IMR-90 (cell line): ENCODE measurements around the gene SIGLEC9. TPM values are rescaled to one million over a fixed set of nuclear protein-coding genes. Genes with fewer than 3 reads are reported as not detected.

Experiments used
- ATAC-seq: fragments of 200-7000 bp; cut with Tn5 transposase; 2 replicates; pipeline ENCODE4 v1.9.1; 2020; ENCODE audit warnings: low read depth, mild to moderate bottlenecking, moderate library complexity
- BruUV-seq: library from RNA; stranded (reverse); fragments of 400-500 nt; replicated peaks from 2 replicates; lab custom pipeline; 2021; lab: Mats Ljungman, UMichigan
- CTCF ChIA-PET: fragments of 300-600 bp; formaldehyde crosslinking; extraction: SDS; loops from one replicate; lab custom pipeline; 2021; ENCODE audit warnings: antibody characterized with exemption; lab: Yijun Ruan, JAX
- POLR2A ChIA-PET: fragments of 300-600 bp; sonication (Branson Sonifier 250); formaldehyde crosslinking; loops from one replicate; lab custom pipeline; 2022; ENCODE audit warnings: antibody characterized with exemption; ENCODE audit not compliant: unreplicated experiment; lab: Charles Lee
- DNase-seq: peaks from one replicate; pipeline ENCODE4 v3.0.0; 2013
- H2AFZ ChIP-seq: replicated peaks from 2 replicates; pipeline ENCODE3; 2013; ENCODE audit warnings: low read length, mild to moderate bottlenecking; ENCODE audit not compliant: poor library complexity
- H2AK5ac ChIP-seq: 2 replicates; pipeline ENCODE4 v1.6.1; 2013; ENCODE audit warnings: low read depth, low read length, inconsistent platforms
- H2AK9ac ChIP-seq: replicated peaks from 2 replicates; pipeline ENCODE3; 2013; ENCODE audit warnings: mild to moderate bottlenecking, low read depth, low read length, moderate library complexity; ENCODE audit not compliant: poor library complexity
- H2BK120ac ChIP-seq: 2 replicates; pipeline ENCODE4 v1.6.1; 2013; ENCODE audit warnings: low read depth, low read length, inconsistent platforms
- H2BK15ac ChIP-seq: 3 replicates; pipeline ENCODE4 v1.6.1; 2013; ENCODE audit warnings: low read depth, low read length, inconsistent platforms
- H2BK20ac ChIP-seq: 2 replicates; pipeline ENCODE4 v1.6.1; 2013; ENCODE audit warnings: low read depth, mild to moderate bottlenecking, inconsistent platforms, low read length, moderate library complexity
- H2BK5ac ChIP-seq: 2 replicates; pipeline ENCODE4 v1.6.1; 2013; ENCODE audit warnings: mild to moderate bottlenecking, low read depth, low read length, inconsistent platforms; ENCODE audit not compliant: poor library complexity, severe bottlenecking
- H3K14ac ChIP-seq: replicated peaks from 2 replicates; pipeline ENCODE4 v1.6.1; 2013; ENCODE audit warnings: low read depth, low read length, inconsistent platforms
- H3K18ac ChIP-seq: 2 replicates; pipeline ENCODE4 v1.6.1; 2013; ENCODE audit warnings: low read depth, low read length, control low read depth
- H3K23ac ChIP-seq: 2 replicates; pipeline ENCODE4 v1.6.1; 2013; ENCODE audit warnings: low read depth, low read length, inconsistent platforms
- H3K27ac ChIP-seq: 2 replicates; pipeline ENCODE4 v1.5.1; 2013; ENCODE audit warnings: mild to moderate bottlenecking, control low read depth, low read length; ENCODE audit not compliant: insufficient read depth
- H3K27me3 ChIP-seq: 2 replicates; pipeline ENCODE4 v1.6.1; 2013; ENCODE audit warnings: low read length; ENCODE audit not compliant: control insufficient read depth, insufficient read depth
- H3K36me3 ChIP-seq: 2 replicates; pipeline ENCODE4 v1.6.1; 2013; ENCODE audit warnings: low read length, mixed read lengths; ENCODE audit not compliant: control insufficient read depth, insufficient read depth
- H3K4ac ChIP-seq: 2 replicates; pipeline ENCODE4 v1.6.1; 2013; ENCODE audit warnings: low read depth, low read length, inconsistent platforms
- H3K4me1 ChIP-seq: 2 replicates; pipeline ENCODE4 v1.6.1; 2013; ENCODE audit warnings: low read length, mixed read lengths; ENCODE audit not compliant: control insufficient read depth, insufficient read depth
- H3K4me2 ChIP-seq: 2 replicates; pipeline ENCODE4 v1.6.1; 2013; ENCODE audit warnings: low read depth, mild to moderate bottlenecking, control low read depth, low read length, moderate library complexity
- H3K4me3 ChIP-seq: 2 replicates; pipeline ENCODE4 v1.5.1; 2013; ENCODE audit warnings: low read depth, mild to moderate bottlenecking, control low read depth, low read length, moderate library complexity; ENCODE audit not compliant: insufficient read depth
- H3K56ac ChIP-seq: 2 replicates; pipeline ENCODE4 v1.6.1; 2013; ENCODE audit warnings: low read length, inconsistent platforms; ENCODE audit not compliant: insufficient read depth; ENCODE audit errors: extremely low read depth
- H3K79me1 ChIP-seq, 2 experiments: 2 replicates each; pipeline ENCODE4 v1.6.1; 2013; ENCODE audit warnings: low read length in 2 of 2, inconsistent platforms in 1 of 2, low read depth in 1 of 2
- H3K9ac ChIP-seq: 2 replicates; pipeline ENCODE4 v1.6.1; 2013; ENCODE audit warnings: low read depth, low read length, control low read depth
- H3K9me1 ChIP-seq: 2 replicates; pipeline ENCODE4 v1.6.1; 2013; ENCODE audit warnings: low read length, inconsistent platforms; ENCODE audit not compliant: insufficient read depth
- H3K9me3 ChIP-seq: 2 replicates; pipeline ENCODE4 v1.6.1; 2013; ENCODE audit warnings: low read length; ENCODE audit not compliant: control insufficient read depth, insufficient read depth
- H4K20me1 ChIP-seq: 2 replicates; pipeline ENCODE4 v1.6.1; 2013; ENCODE audit warnings: low read length, inconsistent platforms; ENCODE audit not compliant: insufficient read depth
- H4K5ac ChIP-seq: 2 replicates; pipeline ENCODE4 v1.6.1; 2013; ENCODE audit warnings: mild to moderate bottlenecking, low read depth, low read length, control low read depth
- H4K8ac ChIP-seq, 2 experiments: 2 replicates each; pipeline ENCODE4 v1.6.1; 2013; ENCODE audit warnings: low read depth in 2 of 2, low read length in 2 of 2, control low read depth in 1 of 2, inconsistent platforms in 1 of 2
- H4K91ac ChIP-seq: 2 replicates; pipeline ENCODE4 v1.6.1; 2013; ENCODE audit warnings: low read depth, low read length, inconsistent platforms; ENCODE audit not compliant: insufficient read depth
- BHLHE40 ChIP-seq: fragments of 150-350 bp; IDR thresholded peaks from 2 replicates; pipeline ENCODE4 v1.6.1; 2016; ENCODE audit warnings: mild to moderate bottlenecking, low read depth, low read length
- CEBPB ChIP-seq: IDR thresholded peaks from 2 replicates; pipeline ENCODE4 v1.6.1; 2012; ENCODE audit warnings: low read depth, low read length, improper control_type of control experiment
- CHD1 ChIP-seq: IDR thresholded peaks from 2 replicates; pipeline ENCODE4 v1.6.1; 2012; ENCODE audit warnings: low read depth, low read length, improper control_type of control experiment
- FOS ChIP-seq: fragments of 150-350 bp; IDR thresholded peaks from 2 replicates; pipeline ENCODE4 v1.6.1; 2016; ENCODE audit warnings: low read depth, low read length
- MAZ ChIP-seq: IDR thresholded peaks from 2 replicates; pipeline ENCODE4 v1.6.1; 2012; ENCODE audit warnings: low read depth, mild to moderate bottlenecking, low read length, improper control_type of control experiment, moderate library complexity, borderline replicate concordance
- MXI1 ChIP-seq: IDR thresholded peaks from 2 replicates; pipeline ENCODE4 v1.6.1; 2012; ENCODE audit warnings: low read depth, mild to moderate bottlenecking, low read length, moderate library complexity, borderline replicate concordance
- NFE2L2 ChIP-seq: fragments of 150-350 bp; IDR thresholded peaks from 2 replicates; pipeline ENCODE4 v1.6.1; 2016; ENCODE audit warnings: low read depth, mild to moderate bottlenecking, low read length
- POLR2A ChIP-seq: IDR thresholded peaks from 2 replicates; pipeline ENCODE4 v1.6.1; 2012; ENCODE audit warnings: mild to moderate bottlenecking, low read depth, low read length
- RAD21 ChIP-seq: IDR thresholded peaks from 2 replicates; pipeline ENCODE4 v1.6.1; 2012; ENCODE audit warnings: low read length, improper control_type of control experiment
- RCOR1 ChIP-seq: IDR thresholded peaks from 2 replicates; pipeline ENCODE4 v1.6.1; 2012; ENCODE audit warnings: mild to moderate bottlenecking, low read length, improper control_type of control experiment; ENCODE audit not compliant: insufficient replicate concordance
- RFX5 ChIP-seq: IDR thresholded peaks from 2 replicates; pipeline ENCODE4 v1.8.0; 2012; ENCODE audit warnings: low read depth, mild to moderate bottlenecking, low read length, moderate library complexity
- WGBS, 2 experiments: methylation state at CpG; one replicate each; pipeline versions ENCODE4 v1.1.5 to v1.1.7; 2013; ENCODE audit warnings: missing lambda C conversion rate in 2 of 2; ENCODE audit not compliant: insufficient read length in 1 of 2; ENCODE audit errors: extremely low coverage in 2 of 2; 5-methylcytosine and 5-hydroxymethylcytosine counted together
- dilution Hi-C: fragments of 300-500 bp; cut with HindIII; formaldehyde crosslinking; loops from one replicate; pipeline ENCODE4 v1.14.3; 2018; ENCODE audit warnings: low sequenced_read_pairs; ENCODE audit not compliant: unreplicated experiment
- in situ Hi-C: fragments of 300-500 bp; cut with MboI; formaldehyde crosslinking; loops from 3 replicates; pipeline ENCODE4 v1.14.3; 2019; ENCODE audit warnings: low sequenced_read_pairs, inconsistent platforms, mixed read lengths
- intact Hi-C: fragments of 100-400 bp; cut with micrococcal nuclease; formaldehyde crosslinking; loops from 2 replicates; pipeline ENCODE4 v1.10.0; 2022
- polyA plus RNA-seq, 3 experiments: library from polyadenylated mRNA; depleted of rRNA; stranded (reverse); fragments of >200 nt; gene quantifications; 2 replicates each; pipeline ENCODE4 v1.2.3, GENCODE V29; 2012; ENCODE audit warnings: low replicate concordance in 1 of 3
- total RNA-seq: library from RNA; depleted of rRNA; stranded (reverse); fragments of >200 nt; gene quantifications from 2 replicates; pipeline ENCODE4 v1.2.3, GENCODE V29; 2012
- TF ChIP-seq, protein P1 (sequence below): fragments of 150-350 bp; IDR thresholded peaks from 2 replicates; pipeline ENCODE4 v1.6.1; 2017; ENCODE audit warnings: mild to moderate bottlenecking, antibody characterized with exemption, low read length, low read depth
- TF ChIP-seq, protein P2 (sequence below): conservative IDR thresholded peaks from 2 replicates; pipeline ENCODE4 v1.5.1; 2012; ENCODE audit warnings: mild to moderate bottlenecking, low read depth, low read length, improper control_type of control experiment
- TF ChIP-seq, protein P3 (sequence below): fragments of 150-350 bp; IDR thresholded peaks from 2 replicates; pipeline ENCODE4 v1.6.1; 2016; ENCODE audit warnings: low read depth, mild to moderate bottlenecking, low read length, moderate library complexity, borderline replicate concordance

The SIGLEC9 gene
- total and polyA plus RNA-seq, 2 of the 4 experiments (the other 2 are of a cell fraction): 0.03 TPM; not detected in 1

DNA sequence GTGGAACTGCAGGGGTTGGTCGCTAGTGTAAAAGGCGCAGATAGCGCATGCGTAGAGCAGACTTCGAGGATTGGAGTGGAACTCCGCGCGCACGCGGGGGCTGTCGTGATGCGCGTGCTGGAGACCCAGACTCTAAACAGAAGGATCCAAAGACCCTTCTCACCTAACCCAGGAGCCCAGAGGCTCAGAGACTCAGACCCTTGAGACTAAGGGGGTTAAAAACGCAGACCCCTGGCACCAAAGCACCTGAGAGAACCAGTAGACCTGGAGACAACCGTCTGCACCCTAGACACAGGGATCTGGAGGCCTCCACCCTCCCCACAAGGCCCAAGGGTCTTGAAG, 15.9 kb upstream of the SIGLEC9 start (continued):
- TF ChIP-seq, protein P1, sequence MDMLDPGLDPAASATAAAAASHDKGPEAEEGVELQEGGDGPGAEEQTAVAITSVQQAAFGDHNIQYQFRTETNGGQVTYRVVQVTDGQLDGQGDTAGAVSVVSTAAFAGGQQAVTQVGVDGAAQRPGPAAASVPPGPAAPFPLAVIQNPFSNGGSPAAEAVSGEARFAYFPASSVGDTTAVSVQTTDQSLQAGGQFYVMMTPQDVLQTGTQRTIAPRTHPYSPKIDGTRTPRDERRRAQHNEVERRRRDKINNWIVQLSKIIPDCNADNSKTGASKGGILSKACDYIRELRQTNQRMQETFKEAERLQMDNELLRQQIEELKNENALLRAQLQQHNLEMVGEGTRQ: no peak

DNA sequence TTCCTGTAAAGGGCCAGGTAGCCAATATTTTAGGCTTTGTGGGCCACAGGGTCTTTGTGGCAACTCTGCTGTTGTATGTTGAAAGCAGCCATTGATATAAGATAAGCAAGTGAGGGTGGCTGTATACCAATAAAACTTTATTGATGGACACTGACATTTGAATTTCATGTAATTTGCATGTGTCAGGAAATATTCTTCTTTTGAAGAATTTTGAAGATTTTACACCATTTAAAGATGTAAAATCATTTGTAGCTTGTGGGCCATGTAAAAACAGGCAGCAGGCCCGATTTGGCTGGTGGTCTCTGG, 14.1 kb upstream of the SIGLEC9 start:
- no peaks in the 10 kb centered on the region for H3K9me3 ChIP-seq
- ChIA-PET POLR2A (no interaction called here), CTCF (interaction anchor here (0.7 kb wide), 1 partner anchor 53 kb away, joined by 6 read pairs; no protein-coding TSS in a partner anchor)
- no peak overlapping the region for H2BK20ac ChIP-seq
- no peak overlapping the region for H2AFZ ChIP-seq
- peaks cover 6% of the 10 kb centered on the region for H3K27me3 ChIP-seq
- H3K9ac ChIP-seq: no peak overlapping the region
- H4K91ac ChIP-seq: no peak overlapping the region
- peaks cover 17 to 21% of the 10 kb centered on the region in 2 experiments for H3K79me1 ChIP-seq
- H2BK5ac ChIP-seq: no peak overlapping the region
- DNase-seq (no peak), ATAC-seq (no peak)
- H2AK5ac ChIP-seq: no peak overlapping the region
- no peak overlapping the region for H2BK120ac ChIP-seq
- H3K4me2 ChIP-seq: no peak overlapping the region
- no peak overlapping the region for H2BK15ac ChIP-seq
- intact Hi-C loops: no loop called here
- dilution Hi-C loops: no loop called here
- H3K4me3 ChIP-seq: no peak overlapping the region
- no peak overlapping the region for H4K5ac ChIP-seq
- no peak overlapping the region for H3K27ac ChIP-seq
- H4K8ac ChIP-seq: no peak overlapping the region
- H2AK9ac ChIP-seq: no peak overlapping the region
- in situ Hi-C loops: no loop called here
- no CpG with 5 or more reads among the region's 1 CpG for WGBS, 2 experiments
- H3K14ac ChIP-seq: no peak overlapping the region
- BruUV-seq: no TSS peak
- no peak overlapping the region for H3K4ac ChIP-seq
- no peak overlapping the region for H3K56ac ChIP-seq
- H3K4me1 ChIP-seq: no peaks in the 10 kb centered on the region
- no peaks in the 10 kb centered on the region for H4K20me1 ChIP-seq
- no peaks in the 10 kb centered on the region for H3K36me3 ChIP-seq
- no peak overlapping the region for H3K23ac ChIP-seq
- no peak overlapping the region for H3K18ac ChIP-seq
- H3K9me1 ChIP-seq: peaks cover 9% of the 10 kb centered on the region; the same call in 1 of the 2 replicates
- TF ChIP-seq FOS: no peak
- no peak for TF ChIP-seq CEBPB
- TF ChIP-seq, protein P1: no peak
- no peak for TF ChIP-seq CHD1
- TF ChIP-seq RCOR1: no peak
- no peak for TF ChIP-seq NFE2L2
- TF ChIP-seq BHLHE40: no peak
- TF ChIP-seq POLR2A: no peak
- TF ChIP-seq MXI1: no peak
- TF ChIP-seq, protein P2, sequence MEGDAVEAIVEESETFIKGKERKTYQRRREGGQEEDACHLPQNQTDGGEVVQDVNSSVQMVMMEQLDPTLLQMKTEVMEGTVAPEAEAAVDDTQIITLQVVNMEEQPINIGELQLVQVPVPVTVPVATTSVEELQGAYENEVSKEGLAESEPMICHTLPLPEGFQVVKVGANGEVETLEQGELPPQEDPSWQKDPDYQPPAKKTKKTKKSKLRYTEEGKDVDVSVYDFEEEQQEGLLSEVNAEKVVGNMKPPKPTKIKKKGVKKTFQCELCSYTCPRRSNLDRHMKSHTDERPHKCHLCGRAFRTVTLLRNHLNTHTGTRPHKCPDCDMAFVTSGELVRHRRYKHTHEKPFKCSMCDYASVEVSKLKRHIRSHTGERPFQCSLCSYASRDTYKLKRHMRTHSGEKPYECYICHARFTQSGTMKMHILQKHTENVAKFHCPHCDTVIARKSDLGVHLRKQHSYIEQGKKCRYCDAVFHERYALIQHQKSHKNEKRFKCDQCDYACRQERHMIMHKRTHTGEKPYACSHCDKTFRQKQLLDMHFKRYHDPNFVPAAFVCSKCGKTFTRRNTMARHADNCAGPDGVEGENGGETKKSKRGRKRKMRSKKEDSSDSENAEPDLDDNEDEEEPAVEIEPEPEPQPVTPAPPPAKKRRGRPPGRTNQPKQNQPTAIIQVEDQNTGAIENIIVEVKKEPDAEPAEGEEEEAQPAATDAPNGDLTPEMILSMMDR: no peak
- TF ChIP-seq RAD21: no peak
- TF ChIP-seq, protein P3, sequence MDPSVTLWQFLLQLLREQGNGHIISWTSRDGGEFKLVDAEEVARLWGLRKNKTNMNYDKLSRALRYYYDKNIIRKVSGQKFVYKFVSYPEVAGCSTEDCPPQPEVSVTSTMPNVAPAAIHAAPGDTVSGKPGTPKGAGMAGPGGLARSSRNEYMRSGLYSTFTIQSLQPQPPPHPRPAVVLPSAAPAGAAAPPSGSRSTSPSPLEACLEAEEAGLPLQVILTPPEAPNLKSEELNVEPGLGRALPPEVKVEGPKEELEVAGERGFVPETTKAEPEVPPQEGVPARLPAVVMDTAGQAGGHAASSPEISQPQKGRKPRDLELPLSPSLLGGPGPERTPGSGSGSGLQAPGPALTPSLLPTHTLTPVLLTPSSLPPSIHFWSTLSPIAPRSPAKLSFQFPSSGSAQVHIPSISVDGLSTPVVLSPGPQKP: no peak
- TF ChIP-seq MAZ: no peak
- no peak for TF ChIP-seq RFX5
